T1000 (cell line): Measurements from ENCODE around the gene KRTAP1-1.
"Not testable (repeated sequence)": the region's sequence is repeated elsewhere in the genome, so short reads cannot be mapped to it uniquely, and the experiment has no call there.

ENCODE experiments used
- DNase-seq: peaks from one replicate; lab custom pipeline; 2025; ENCODE audit warnings: mixed read lengths; lab: John Stamatoyannopoulos, UW

KRTAP1-1 gene

DNA sequence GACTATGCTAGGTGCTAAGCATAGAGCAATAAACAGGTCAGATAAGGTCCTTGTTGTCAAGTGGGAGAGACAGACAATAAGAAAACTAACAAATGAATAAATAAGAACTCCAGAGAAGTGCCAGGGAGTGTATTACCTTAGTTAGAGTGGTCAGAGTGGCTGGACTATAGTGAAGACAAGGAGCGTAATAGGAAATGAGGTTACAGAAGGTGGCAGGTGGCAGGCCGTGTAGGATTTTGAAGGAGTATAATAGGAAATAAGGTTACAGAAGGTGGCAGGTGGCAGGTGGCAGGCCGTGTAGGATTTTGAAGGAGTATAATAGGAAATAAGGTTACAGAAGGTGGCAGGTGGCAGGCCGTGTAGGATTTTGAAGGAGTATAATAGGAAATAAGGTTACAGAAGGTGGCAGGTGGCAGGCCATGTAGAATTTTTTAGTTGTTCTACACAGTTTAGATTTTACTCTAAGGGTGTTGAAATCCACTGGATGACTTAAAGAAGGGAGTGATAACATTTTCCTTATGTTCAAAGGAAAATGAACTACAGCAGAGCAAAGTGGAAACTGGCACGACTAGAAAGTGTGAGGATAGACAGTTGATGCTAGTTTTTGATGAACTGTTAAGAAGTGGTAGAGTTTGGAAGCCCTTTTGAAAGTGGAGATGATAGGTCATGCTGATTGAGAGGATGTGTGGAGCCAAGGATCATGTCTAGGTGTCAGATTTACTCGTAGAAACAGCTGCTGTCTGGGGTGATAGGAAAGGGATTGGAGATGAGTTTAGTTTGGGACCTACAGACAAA is 28.7 kb downstream of the KRTAP1-1 start:
- no peak for DNase-seq

DNA sequence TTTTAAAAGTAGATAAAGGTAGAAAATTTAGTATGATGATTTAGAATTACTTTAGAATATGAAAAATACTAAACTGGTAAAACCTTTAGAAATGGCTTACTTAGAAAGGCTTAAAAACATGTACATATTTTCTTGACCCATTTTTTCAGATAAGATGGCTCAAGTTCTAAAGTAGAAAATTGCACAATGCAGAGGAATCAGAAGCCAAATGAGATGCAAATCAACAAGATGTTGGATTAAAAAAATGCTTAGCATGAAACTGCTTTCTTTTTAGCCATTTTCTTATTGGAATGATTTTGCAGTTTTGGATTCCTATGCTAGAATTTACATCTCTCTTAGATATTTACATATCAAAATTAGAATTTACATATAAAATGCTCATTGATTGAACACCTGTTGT is 30.8 kb downstream of the KRTAP1-1 start:
- DNase-seq: no peak

DNA sequence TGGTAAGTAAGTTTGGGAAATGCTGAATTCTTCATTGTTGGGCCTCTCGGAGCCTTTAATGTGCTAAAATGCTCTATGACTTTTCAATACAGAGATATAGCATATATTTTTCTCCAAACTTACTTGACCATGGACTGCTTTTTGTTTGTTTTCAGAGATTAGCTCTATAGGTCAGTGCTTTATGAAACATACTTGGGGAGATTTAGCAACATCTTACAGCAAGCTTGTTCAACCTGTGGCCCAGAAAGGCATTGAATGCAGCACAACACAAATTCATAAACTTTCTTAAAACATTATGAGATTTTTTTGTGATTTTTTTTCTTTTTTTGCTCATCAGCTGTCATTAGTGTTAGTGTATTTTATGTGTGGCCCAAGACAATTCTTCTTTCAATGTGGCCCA is 31.3 kb downstream of the KRTAP1-1 start:
- no peak for DNase-seq

DNA sequence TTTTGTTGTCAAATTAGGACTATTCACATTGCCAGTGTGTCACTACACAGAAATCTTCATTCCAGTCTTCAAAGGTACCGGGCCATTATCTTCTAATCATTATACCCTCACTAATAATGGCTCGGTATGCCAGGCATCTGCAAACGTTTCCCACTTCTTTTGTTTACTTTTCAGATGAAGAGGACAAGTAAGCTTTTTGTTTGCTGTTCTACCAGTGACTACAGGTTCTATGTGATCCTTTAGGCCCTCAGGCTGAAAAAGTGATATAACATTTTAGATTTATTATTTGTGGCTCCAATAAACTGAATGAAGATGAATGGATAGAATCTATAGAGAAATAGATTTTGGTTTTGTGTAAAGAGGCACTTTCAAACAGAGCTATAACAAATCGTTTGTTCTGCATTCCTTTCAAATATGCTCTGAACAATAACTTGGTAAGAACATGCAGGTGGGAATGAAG is 31.9 kb downstream of the KRTAP1-1 start:
- no peak for DNase-seq

DNA sequence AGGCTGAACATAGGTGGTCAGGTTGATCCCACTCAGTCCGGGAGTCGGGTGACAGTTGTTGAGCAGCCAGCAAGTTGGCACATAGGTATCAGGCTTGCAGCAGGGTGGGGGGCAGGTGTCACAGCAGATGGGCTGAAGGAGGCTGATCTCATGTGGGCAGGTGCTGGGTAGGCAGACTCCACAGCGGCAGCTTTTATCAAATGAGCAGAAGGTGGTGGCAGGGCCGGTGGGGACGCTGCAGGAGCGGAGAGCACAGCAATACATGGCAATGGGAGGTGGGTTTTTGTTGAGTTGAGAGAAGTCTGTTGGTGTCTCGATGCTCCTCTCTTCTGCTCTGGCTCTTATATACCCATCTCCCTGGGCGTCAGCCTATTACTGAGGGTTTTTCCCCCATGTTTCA is 32.4 kb downstream of the KRTAP1-1 start, which contains the start of gene KRTAP3-1:
KRTAP3-1 (minus strand) TSS at position 318 of the 400 bp plus-strand sequence; CDS start at position 264, 54 bp downstream.
- DNase-seq: no peak

DNA sequence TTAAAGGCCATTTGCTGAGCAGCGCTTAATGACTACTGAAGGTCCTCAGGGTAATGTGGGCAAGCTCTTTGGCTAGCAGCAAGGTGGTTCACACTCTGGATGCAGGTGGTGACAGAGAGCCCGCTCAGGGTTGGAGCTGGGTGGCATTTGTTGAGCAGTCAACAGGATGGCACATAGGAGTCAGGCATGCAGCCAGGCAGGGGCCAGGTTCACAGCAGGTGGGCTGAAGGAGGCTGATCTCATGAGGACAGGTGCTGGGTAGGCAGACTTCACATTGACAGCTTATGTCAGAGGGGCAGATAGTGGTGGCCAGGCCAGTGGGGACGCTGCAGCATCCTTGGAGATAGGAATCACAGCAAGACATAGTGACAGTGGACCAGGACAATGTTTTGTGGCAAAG is 36.9 kb downstream of the KRTAP1-1 start:
- DNase-seq: no peak

DNA sequence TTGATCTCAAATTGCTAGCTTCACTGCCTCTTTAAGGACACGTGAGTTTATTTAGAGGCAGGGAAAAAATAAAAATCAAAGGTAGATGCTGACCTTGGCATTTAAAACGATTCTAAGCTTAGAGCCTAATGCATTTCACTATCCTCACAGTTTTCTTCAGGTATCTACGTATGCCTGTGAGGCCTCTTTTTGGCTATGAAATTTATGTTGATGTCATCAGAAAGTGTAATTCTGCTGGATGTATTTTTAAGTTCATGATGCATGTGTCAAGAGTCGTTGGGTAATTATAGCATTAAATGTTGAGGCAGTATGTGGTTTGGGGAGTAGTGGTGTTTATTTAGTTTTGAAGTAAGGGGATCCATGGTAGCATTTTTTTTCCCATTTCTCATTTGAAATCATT is 37.3 kb downstream of the KRTAP1-1 start:
- no peak for DNase-seq

DNA sequence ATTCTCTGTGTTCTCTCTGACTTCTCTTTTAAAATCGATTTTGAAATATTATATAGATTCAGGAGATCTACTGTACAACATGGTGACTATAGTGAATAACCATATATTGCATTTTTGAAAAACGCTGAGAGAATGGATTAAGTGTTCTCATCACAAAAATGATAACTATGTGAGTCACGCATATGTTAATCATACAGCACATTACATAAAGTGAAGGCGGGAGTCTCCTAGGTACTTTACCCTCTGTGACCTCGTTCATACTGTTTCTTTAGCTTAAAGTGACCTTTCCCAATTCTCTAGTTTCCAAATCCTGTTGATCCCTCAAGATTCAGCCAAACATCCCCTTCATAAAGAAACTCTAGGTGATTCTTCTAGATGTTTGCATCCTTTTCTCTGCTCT is 38.4 kb downstream of the KRTAP1-1 start:
- no peak for DNase-seq

DNA sequence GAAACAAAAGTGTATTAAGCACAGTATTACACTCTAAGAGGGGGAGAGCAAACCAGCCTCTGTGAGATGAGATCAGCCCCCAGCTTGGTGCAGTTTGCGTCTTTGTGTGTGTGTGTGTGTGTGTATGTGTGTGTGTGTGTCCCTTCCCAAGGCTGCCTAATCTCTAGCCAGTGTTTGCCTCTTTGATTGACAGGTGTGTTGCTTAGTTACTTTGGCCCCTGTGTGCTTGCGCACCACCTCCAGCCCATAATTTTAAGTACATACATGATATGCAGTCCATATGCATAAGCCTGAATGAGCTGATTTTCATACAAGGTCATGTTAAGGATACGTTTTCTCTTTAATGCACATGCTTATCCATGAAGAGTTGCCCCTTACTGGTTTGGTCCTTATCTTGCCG is 39.5 kb downstream of the KRTAP1-1 start:
- no peak for DNase-seq

DNA sequence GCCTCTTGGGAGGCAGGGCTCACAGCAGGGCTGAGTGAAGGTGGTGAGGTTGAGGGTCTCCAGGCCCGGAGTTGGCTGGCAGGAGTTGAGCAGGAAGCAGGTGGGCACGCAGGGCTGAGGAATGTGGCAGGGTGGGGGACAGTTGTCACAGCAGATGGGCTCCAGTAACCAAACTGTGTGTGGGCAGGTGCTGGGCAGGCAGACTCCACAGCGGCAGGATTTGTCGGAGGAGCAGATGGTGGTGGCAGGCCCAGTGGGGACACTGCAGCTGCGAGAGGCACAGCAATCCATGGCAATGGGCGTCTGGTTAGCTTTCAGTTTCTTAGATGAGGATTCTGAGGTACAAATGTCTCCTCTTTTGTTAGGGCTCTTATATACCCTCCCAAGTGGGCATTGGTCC is 41.7 kb downstream of the KRTAP1-1 start, which contains the start of gene KRTAP3-2:
KRTAP3-2 (minus strand) TSS at position 344 of the 400 bp plus-strand sequence; CDS start at position 291, 53 bp downstream.
- DNase-seq: not testable (repeated sequence)

DNA sequence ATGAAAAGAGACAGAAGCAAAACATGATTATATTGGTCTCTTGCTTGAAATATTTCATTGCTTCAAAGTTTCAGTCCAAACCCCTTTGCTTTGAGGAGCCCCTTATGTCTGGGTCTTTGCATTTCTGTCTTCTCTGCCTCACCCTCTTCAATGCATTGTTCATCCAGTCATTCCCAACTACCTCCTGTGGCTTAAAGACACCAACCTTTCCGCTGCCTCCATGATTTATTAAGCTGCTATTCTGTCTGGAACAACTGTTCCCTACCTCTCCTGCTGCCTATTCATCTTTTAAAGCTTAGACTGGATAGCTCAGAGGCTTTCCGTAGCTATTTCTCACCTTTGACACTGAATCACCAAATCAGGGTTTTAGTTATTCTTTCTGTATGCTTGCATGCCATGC is 43.9 kb downstream of the KRTAP1-1 start:
- no peak for DNase-seq

DNA sequence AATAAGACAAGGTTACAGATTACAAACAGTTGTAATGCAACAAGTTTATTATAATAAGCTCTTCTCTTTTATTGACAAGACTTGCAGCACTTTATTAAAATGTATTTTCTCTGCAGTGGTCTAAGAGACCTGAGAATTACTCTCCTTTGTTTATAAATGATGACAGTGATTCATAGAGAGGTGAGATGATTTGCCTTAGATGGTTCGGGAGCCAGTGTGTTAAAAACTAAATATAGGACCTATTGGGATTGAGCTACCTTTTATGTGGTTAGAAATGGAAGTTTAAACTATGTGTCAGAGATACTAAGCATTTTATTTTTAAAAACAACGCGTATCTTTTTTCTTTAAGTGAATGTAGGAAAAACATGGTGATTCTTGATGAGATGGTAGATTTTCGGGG is 44.4 kb downstream of the KRTAP1-1 start:
- DNase-seq: no peak

DNA sequence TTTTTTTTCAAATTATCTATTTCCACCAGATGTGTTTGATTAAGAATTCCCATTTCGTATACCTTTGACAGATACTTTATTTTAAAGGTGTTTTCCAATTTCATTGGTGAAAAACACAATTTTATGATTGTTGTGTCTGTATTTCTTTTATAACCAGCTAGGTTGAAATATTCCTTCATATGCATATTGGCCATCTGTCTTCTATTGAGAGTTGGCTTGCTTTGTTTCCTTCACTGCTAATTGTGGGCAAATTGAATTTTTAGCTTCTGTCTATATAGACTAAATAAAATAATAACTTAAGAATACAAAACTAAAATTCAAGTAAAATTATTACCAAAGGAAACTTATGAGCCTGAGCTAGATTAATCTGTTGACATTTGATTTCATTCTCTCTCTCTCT is 46.1 kb downstream of the KRTAP1-1 start:
- no peak for DNase-seq

DNA sequence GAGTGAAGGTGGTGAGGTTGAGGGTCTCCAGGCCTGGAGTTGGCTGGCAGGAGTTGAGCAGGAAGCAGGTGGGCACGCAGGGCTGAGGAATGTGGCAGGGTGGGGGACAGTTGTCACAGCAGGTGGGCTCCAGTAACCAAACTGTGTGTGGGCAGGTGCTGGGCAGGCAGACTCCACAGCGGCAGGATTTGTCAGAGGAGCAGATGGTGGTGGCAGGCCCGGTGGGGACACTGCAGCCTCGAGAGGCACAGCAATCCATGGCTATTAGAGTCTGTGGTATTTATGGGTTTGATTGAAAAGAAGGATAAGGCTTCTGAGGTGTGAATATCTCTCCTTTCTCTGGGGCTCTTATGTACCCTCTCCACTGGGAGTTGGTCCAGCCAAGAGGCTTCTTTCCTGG is 47.4 kb downstream of the KRTAP1-1 start, which contains the start of gene KRTAP3-3:
KRTAP3-3 (minus strand) TSS at position 326 of the 400 bp plus-strand sequence; CDS start at position 259, 67 bp downstream.
- DNase-seq: no peak

DNA sequence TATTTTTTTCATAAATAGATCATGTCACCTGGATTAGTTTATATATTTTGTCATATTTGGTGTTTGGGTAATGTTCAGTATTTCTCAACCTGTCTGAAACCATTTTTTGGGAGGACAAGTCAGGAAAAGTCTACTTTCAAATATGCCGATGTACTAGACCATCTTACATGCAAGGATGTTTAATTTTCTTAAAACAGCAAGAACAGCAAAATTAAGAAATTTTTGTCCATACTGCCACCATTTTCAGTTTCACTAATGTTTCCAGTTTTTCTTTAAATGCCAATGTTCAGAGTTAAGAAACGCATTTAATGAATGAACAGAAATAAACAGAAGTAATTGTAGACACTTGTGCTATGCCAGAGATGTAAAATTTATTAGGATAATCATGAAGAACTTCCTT is 48.2 kb downstream of the KRTAP1-1 start:
- no peak for DNase-seq

DNA sequence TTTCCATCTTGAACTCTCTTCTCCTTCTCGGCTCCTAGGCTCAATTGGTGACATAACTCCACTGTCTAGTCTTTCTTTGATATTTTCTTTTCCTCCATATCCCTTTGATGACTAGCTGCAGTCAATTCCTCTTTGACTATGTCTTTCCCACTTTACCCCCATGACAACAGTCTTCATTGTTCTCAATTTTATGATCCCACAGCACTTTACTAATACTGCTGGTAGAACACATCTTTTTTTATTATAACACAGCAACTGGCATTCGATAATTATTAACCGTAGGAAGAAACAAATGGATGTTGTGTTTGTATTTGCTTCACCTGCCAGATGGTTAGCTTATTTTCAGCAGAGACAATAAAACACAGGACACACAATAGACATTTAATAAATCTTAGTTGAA is 48.6 kb downstream of the KRTAP1-1 start:
- DNase-seq: no peak
